GM12891 (cell line): ENCODE measurements around the gene WWP2.

Experiments used
- DNase-seq: peaks from one replicate; pipeline ENCODE4 v3.0.0; 2011; ENCODE audit warnings: low spot score; ENCODE audit not compliant: insufficient read length
- FAIRE-seq: peaks from 2 replicates; lab custom pipeline; 2011; peaks lifted over from hg19 to GRCh38; lab: Jason Lieb, UNC
- PAX5 ChIP-seq: IDR thresholded peaks from 2 replicates; pipeline ENCODE4 v1.6.1; 2011; ENCODE audit warnings: low read length, moderate library complexity, mild to moderate bottlenecking; ENCODE audit not compliant: insufficient read depth, severe bottlenecking
- POLR2A ChIP-seq: IDR thresholded peaks from 2 replicates; pipeline ENCODE4 v1.6.1; 2011; ENCODE audit warnings: low read depth, low read length, control low read depth
- POLR2AphosphoS5 ChIP-seq: IDR thresholded peaks from 2 replicates; pipeline ENCODE4 v1.6.1; 2011; ENCODE audit warnings: low read depth, low read length, control low read depth
- POU2F2 ChIP-seq: IDR thresholded peaks from 2 replicates; pipeline ENCODE4 v1.6.1; 2011; ENCODE audit warnings: low read depth, mild to moderate bottlenecking, control low read depth, low read length, moderate library complexity
- SPI1 ChIP-seq: IDR thresholded peaks from 2 replicates; pipeline ENCODE4 v1.6.1; 2011; ENCODE audit warnings: low read depth, low read length, control low read depth
- TAF1 ChIP-seq: IDR thresholded peaks from 2 replicates; pipeline ENCODE4 v1.6.1; 2011; ENCODE audit warnings: low read depth, low read length, control low read depth

The WWP2 gene

GRCh38 chr16:69885722-69886121 lies 123.6 kb downstream of the WWP2 start:
- FAIRE-seq = peak; percentile 33
- TF ChIP-seq TAF1 (no peak), POLR2A (no peak), POLR2AphosphoS5 (no peak), PAX5 (no peak), POU2F2 (no peak), SPI1 (no peak)
- no peak for DNase-seq

GRCh38 chr16:69886726-69887125 lies 124.6 kb downstream of the WWP2 start:
- FAIRE-seq (no peak), DNase-seq (no peak)
- no peak for TF ChIP-seq PAX5
- no peak for TF ChIP-seq TAF1
- no peak for TF ChIP-seq POU2F2
- no peak for TF ChIP-seq POLR2A
- TF ChIP-seq SPI1 = no peak
- no peak for TF ChIP-seq POLR2AphosphoS5

- TF ChIP-seq TAF1 (no peak), POU2F2 (no peak)
- FAIRE-seq = no peak
- no peak for DNase-seq
Observed at GRCh38 chr16:69888005-69888590, 126.0 kb downstream of the WWP2 start.

- TF ChIP-seq POLR2AphosphoS5 (no peak), PAX5 (no peak), POLR2A (no peak), SPI1 (no peak), TAF1 (no peak), POU2F2 (no peak)
- no peak for DNase-seq
Observed at GRCh38 chr16:69889295-69889964, 127.3 kb downstream of the WWP2 start.

GRCh38 chr16:69890114-69890891 lies 128.2 kb downstream of the WWP2 start:
- no peak for FAIRE-seq
- TF ChIP-seq PAX5 = no peak
- no peak for TF ChIP-seq SPI1
- no peak for TF ChIP-seq POLR2AphosphoS5
- no peak for TF ChIP-seq TAF1
- TF ChIP-seq POLR2A = no peak
- no peak for DNase-seq

More at GRCh38 chr16:69889295-69889964, 127.3 kb downstream of the WWP2 start:
- FAIRE-seq = no peak

GRCh38 chr16:69890892-69891282 lies 128.8 kb downstream of the WWP2 start:
- DNase-seq (no peak), FAIRE-seq (no peak)
- no peak for TF ChIP-seq PAX5
- no peak for TF ChIP-seq POLR2A
- TF ChIP-seq POU2F2 = no peak
- TF ChIP-seq SPI1 = no peak
- no peak for TF ChIP-seq POLR2AphosphoS5
- TF ChIP-seq TAF1 = no peak

- no peak for DNase-seq
- FAIRE-seq = no peak
Observed at GRCh38 chr16:69892378-69892777, 130.2 kb downstream of the WWP2 start.

GRCh38 chr16:69893106-69893505 lies 131.0 kb downstream of the WWP2 start:
- TF ChIP-seq POLR2AphosphoS5 = no peak
- no peak for TF ChIP-seq TAF1
- TF ChIP-seq PAX5 = no peak
- no peak for TF ChIP-seq POU2F2
- no peak for TF ChIP-seq SPI1
- no peak for TF ChIP-seq POLR2A
- DNase-seq (no peak), FAIRE-seq (no peak)

More at GRCh38 chr16:69892378-69892777, 130.2 kb downstream of the WWP2 start:
- TF ChIP-seq PAX5 (no peak), POLR2AphosphoS5 (no peak), SPI1 (no peak), TAF1 (no peak), POU2F2 (no peak), POLR2A (no peak)

GRCh38 chr16:69894676-69895075 lies 132.5 kb downstream of the WWP2 start:
- FAIRE-seq = no peak
- no peak for DNase-seq
- TF ChIP-seq TAF1 = no peak
- TF ChIP-seq SPI1 = no peak
- no peak for TF ChIP-seq PAX5
- no peak for TF ChIP-seq POLR2A
- no peak for TF ChIP-seq POLR2AphosphoS5
- no peak for TF ChIP-seq POU2F2

GRCh38 chr16:69903865-69904415 lies 141.8 kb downstream of the WWP2 start:
- TF ChIP-seq SPI1 (no peak), POLR2A (no peak), POU2F2 (no peak), POLR2AphosphoS5 (no peak), PAX5 (no peak), TAF1 (no peak)
- no peak for DNase-seq
- no peak for FAIRE-seq
